Right hindlimb (tissue), 1 donor: Measurements from ENCODE around the gene BIRC3.

Experiments
- DNase-seq: peaks from one replicate; pipeline ENCODE4 v3.0.0-alpha.2; 2018

BIRC3 gene

DNA sequence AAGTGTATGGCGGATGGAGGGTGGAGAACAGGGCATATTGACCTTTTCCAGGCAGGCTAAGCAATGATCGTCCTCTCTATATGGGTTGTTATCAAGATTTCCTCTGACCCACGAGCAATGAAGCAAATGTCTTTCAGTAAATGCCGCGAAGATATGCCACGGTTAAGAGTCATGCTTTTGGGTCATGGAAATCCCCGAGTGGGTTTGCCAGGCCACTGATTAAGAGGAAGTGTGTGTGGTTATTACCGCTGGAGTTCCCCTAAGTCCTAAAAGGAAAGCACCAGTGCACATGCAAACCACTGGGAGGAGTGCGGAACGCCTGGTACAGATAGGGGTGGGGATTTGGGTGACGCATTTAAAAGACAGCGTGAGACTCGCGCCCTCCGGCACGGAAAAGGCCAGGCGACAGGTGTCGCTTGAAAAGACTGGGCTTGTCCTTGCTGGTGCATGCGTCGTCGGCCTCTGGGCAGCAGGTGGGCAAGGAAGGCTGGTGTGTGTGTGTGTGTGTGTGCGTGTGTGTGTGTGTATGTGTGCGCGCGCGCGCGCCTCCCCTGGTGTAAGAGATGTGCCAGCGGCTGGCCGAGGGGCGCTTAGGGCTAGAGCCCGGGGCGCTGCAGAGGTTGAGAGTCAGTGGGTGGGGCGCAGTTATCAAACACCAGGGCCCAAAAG, at the start of gene BIRC3:
BIRC3 (plus strand) TSS at position 386 of the 669 bp plus-strand sequence. CDS start 7,026 bp downstream, outside the sequence.
- peak; percentile 78 for DNase-seq

DNA sequence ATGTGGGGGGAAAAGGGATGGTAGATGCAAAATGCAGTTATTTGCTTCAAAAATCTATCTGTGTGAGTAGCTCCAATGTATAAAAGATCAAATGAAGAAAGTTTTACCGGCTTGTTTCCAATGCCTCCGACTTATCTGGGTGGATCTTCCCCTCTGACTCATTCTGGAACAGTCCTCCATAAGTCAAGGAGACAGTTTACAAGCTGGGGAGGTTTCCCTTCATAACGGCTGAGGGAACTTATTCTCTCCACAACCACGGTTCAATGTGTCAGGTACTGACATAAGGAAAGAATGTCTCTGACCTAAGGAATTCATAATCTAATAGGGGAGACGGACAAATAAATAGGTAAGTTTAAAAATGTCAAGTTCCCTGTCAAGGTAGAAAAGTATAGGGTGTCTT, 49.7 kb upstream of the BIRC3 start:
- no peak for DNase-seq

- DNase-seq = peak; percentile 76
These were observed 49.0 kb upstream of the BIRC3 start for GRCh38 chr11:102268083-102268984.

- DNase-seq = no peak
These were observed 48.3 kb upstream of the BIRC3 start for GRCh38 chr11:102268985-102269470.

DNA sequence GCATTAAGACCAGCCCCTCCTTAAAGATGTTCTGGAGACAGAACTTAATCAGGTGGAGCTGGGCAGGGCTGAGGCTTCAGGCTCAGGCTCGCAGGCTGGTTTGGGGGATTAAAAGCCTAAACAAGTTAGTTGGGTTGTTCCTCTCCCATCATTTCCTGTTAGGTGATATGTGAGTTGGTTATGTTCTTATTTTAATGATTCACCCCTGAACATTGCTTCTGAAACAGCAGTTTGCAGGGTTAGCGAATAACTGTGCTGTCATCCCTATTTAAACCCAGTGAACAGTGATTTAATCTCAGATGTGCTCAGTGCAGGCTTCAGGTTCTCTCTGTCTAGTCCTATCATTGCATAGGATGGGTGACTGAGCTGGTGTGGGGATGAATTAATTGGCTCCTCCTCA, 47.4 kb upstream of the BIRC3 start:
- no peak for DNase-seq

- DNase-seq = no peak
These were observed 45.0 kb upstream of the BIRC3 start for GRCh38 chr11:102272047-102272824.

DNA sequence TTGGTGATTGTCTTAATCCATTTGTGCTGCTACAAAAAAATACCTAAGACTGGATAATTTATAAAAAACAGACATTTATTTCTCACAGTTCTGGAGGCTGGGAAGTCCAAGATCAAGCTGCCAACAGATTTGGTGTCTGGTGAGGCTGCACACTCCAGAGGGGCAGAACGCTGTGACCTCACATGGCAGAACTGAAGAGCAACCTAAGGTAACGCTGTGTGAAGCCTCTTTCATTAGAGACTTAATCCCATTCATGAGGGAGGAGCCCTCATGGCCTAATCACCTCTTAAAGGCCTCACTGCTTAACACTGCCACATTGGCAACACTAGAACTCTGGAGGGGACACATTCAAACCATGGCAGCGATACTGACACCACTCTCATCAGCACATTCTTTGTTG, 42.7 kb upstream of the BIRC3 start:
- no peak for DNase-seq

DNA sequence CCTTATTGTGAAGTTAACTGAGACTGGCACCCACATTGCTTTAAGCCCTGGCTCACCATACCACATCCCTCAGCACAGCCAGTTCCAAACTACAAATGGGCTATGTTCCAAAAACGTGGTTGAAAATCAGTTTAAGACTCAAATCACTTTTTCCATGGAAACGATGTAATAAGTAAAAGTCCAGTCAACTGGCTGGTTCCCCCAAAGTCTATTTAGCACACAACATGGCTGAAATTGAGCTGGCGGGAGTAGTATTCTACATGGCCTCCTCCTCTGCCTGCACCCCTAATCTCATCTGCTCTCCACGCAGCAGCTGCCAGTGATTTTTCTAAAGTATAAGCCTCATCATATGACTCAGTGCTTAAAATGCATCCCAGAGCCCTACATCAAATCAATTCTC, 40.9 kb upstream of the BIRC3 start:
- DNase-seq = peak; percentile 50

DNA sequence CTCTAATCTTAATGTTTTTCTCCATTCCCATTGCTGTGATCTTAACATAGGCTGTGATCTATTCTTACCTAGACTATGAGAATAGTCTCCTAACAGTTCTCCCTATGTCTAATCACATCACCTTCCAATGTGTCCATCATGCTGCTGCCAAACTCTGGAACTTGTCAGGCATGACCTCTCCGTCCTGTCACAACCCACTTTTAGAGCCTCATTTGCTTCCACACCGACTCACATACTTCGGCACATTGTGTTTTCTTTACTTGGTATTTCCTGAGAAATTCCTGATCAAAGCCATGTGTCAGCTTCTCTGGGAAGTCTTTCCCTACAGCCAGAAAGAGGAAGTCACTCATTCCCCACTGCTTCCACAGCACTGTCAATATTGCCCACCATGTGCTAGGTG, 40.5 kb upstream of the BIRC3 start:
- no peak for DNase-seq

GRCh38 chr11:102279641-102280170, 37.6 kb upstream of the BIRC3 start:
- DNase-seq = peak; percentile 73

DNA sequence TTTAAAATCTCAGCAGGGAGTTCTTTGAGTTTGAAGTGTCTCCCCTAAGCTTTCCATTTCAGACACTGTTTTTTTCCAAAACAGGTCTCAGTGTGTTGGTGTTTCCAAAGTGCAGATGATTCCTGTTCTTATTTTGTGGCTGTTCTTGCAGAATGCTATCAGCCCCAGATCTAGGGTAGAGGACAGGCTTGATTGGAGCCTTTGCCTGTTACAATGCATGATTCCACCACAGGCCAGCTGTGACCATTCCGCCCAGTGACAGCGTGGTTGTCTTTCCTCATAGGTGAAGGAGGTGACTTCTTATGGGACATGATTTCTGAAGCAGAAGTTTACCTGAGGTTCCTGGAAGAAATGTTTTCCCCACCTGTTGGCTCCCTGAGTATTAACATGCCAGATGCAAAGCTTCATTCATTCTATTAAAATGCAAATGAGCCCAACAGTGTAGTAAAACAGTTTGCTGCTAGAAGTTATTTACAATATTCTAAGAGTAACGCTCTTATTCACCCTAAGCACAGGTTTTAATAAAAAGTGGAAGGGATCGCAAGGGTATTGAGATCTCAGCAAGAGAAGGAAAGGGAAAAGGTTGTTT, 36.9 kb upstream of the BIRC3 start:
- DNase-seq = no peak

DNA sequence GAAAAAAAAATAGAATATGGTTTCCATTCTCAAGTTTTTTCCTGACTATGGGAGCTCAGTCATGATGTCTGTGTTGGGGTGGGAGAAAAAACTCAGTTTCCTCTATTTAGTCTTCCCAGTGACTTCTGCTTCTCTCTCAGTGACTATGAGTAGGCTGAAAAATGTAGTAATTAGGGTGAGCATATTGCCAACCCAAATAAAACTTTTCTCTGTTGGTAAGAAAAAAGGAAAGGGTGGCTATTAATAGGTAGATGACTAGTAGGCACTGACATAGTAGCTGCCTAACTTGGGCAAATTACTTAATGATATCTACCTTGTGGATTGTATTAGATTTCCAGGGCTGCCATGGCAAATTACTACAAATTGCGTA, 34.2 kb upstream of the BIRC3 start:
- DNase-seq = no peak

GRCh38 chr11:102284008-102284407, 33.3 kb upstream of the BIRC3 start:
- no peak for DNase-seq

DNA sequence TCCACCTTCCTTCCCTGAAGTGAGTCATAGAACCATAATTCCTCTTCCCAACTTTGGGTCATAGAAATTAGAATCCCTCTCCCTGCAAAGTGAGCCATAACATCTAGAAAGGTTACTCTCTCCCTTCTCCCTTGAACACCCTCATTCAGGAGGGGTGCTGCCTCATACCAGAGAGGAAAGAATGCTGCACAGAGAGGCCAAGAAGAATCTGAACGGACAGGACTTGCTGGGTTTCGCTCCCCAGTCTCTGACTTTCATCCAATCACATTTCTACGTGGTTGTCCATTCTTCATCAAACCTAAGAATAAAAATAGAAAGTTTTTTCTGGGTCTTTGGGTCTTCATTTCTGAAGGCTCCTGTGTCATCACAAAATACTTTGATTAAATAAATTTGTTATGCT, 31.0 kb upstream of the BIRC3 start:
- no peak for DNase-seq

- DNase-seq = peak; percentile 44
These were observed 29.1 kb upstream of the BIRC3 start for GRCh38 chr11:102287964-102288724.

- no peak for DNase-seq
These were observed 28.6 kb upstream of the BIRC3 start for GRCh38 chr11:102288725-102289083.

GRCh38 chr11:102289592-102289991, 27.7 kb upstream of the BIRC3 start:
- peak; percentile 51 for DNase-seq

- DNase-seq = no peak
These were observed 25.5 kb upstream of the BIRC3 start for GRCh38 chr11:102291831-102292230.

GRCh38 chr11:102292933-102293332, 24.4 kb upstream of the BIRC3 start:
- DNase-seq = no peak

GRCh38 chr11:102293873-102294601, 23.2 kb upstream of the BIRC3 start:
- no peak for DNase-seq

- DNase-seq = no peak
These were observed 22.2 kb upstream of the BIRC3 start for GRCh38 chr11:102295045-102295444.
